Mesothelial cell of epicardium (in vitro differentiated cells): ENCODE results near the gene DDX23. TPM values are rescaled to one million over a fixed set of nuclear protein-coding genes. Genes with fewer than 3 reads are reported as not detected.

Experiments
- DNase-seq, 2 experiments: peaks; one replicate each; pipeline ENCODE4 v3.0.0; 2021; ENCODE audit warnings: low spot score in 2 of 2; ENCODE audit not compliant: unreplicated experiment in 2 of 2
- H3K27ac Mint-ChIP-seq: 2 replicates; pipeline ENCODE4 v1.8.0; 2021; ENCODE audit warnings: mixed read lengths
- H3K27me3 Mint-ChIP-seq: 2 replicates; pipeline ENCODE4 v1.8.0; 2021; ENCODE audit warnings: low read depth, mixed read lengths
- H3K36me3 Mint-ChIP-seq: 2 replicates; pipeline ENCODE4 v1.8.0; 2021; ENCODE audit warnings: mixed read lengths
- H3K4me1 Mint-ChIP-seq: 2 replicates; pipeline ENCODE4 v1.8.0; 2021; ENCODE audit warnings: mixed read lengths
- H3K4me3 Mint-ChIP-seq: 2 replicates; pipeline ENCODE4 v1.8.0; 2021; ENCODE audit warnings: mild to moderate bottlenecking, moderate library complexity, mixed read lengths
- H3K9me3 Mint-ChIP-seq: 2 replicates; pipeline ENCODE4 v1.8.0; 2021; ENCODE audit warnings: mixed read lengths
- CTCF ChIP-seq: fragments of 200-600 bp; sonication (generic); IDR thresholded peaks from one replicate; pipeline ENCODE4 v1.5.0; 2021; ENCODE audit warnings: antibody characterized with exemption; ENCODE audit not compliant: unreplicated experiment
- total RNA-seq: library from RNA; stranded (reverse); gene quantifications from 3 replicates; pipeline ENCODE4 v1.2.1, GENCODE V29; 2021

DDX23 gene
- total RNA-seq, 1 donor from 2014 or later, result 106 TPM

GRCh38 chr12:48783432-48783831, 68.5 kb downstream of the DDX23 start:
- H3K9me3 Mint-ChIP-seq, result no peaks in the 10 kb centered on the region
- H3K36me3 Mint-ChIP-seq, result peaks cover 1% of the 10 kb centered on the region
- H3K27ac Mint-ChIP-seq, result no peak overlapping the region
- no peak overlapping the region for H3K4me3 Mint-ChIP-seq
- peaks cover 22% of the 10 kb centered on the region for H3K4me1 Mint-ChIP-seq
- no peak for DNase-seq
- TF ChIP-seq CTCF, result no peak
- H3K27me3 Mint-ChIP-seq, result no peaks in the 10 kb centered on the region

- H3K27ac Mint-ChIP-seq, result no peak overlapping the region
- no peaks in the 10 kb centered on the region for H3K9me3 Mint-ChIP-seq
- no peak for DNase-seq
- peaks cover 5% of the 10 kb centered on the region for H3K36me3 Mint-ChIP-seq
- no peak for TF ChIP-seq CTCF
- H3K4me3 Mint-ChIP-seq, result no peak overlapping the region
- H3K27me3 Mint-ChIP-seq, result no peaks in the 10 kb centered on the region
- peaks cover 15% of the 10 kb centered on the region for H3K4me1 Mint-ChIP-seq
Observed at GRCh38 chr12:48782457-48783395, 69.2 kb downstream of the DDX23 start.

- Mint-ChIP-seq H3K9me3 (no peaks in the 10 kb centered on the region), H3K4me1 (peaks cover 7% of the 10 kb centered on the region), H3K27me3 (no peaks in the 10 kb centered on the region), H3K36me3 (peaks cover 7% of the 10 kb centered on the region), H3K27ac (no peak overlapping the region), H3K4me3 (no peak overlapping the region)
- no peak for TF ChIP-seq CTCF
- no peak for DNase-seq
Observed at GRCh38 chr12:48781750-48782456, 70.1 kb downstream of the DDX23 start.

- Mint-ChIP-seq H3K27me3 (no peaks in the 10 kb centered on the region), H3K27ac (peak overlapping the region; percentile 64), H3K4me3 (no peak overlapping the region), H3K4me1 (peaks cover 3% of the 10 kb centered on the region), H3K36me3 (peaks cover 9% of the 10 kb centered on the region), H3K9me3 (no peaks in the 10 kb centered on the region)
- no peak for DNase-seq
- TF ChIP-seq CTCF, result no peak
Observed at GRCh38 chr12:48780381-48781025, 71.5 kb downstream of the DDX23 start.

GRCh38 chr12:48779869-48780268, 72.1 kb downstream of the DDX23 start:
- Mint-ChIP-seq H3K9me3 (no peaks in the 10 kb centered on the region), H3K4me3 (no peak overlapping the region), H3K4me1 (peaks cover 3% of the 10 kb centered on the region), H3K36me3 (peaks cover 12% of the 10 kb centered on the region), H3K27ac (peak overlapping the region; percentile 64), H3K27me3 (no peaks in the 10 kb centered on the region)
- no peak for DNase-seq
- TF ChIP-seq CTCF, result no peak

Other genes starting within 250 kb of the DDX23 start
- 48.3 to 53.7 TPM (median 48.4 TPM) in 3 replicates for gene KANSL2, start 169.9 kb downstream of the DDX23 start, total RNA-seq
- 50.4 to 54.7 TPM (median 52.5 TPM) in 3 replicates for gene CCNT1, start 135.5 kb downstream of the DDX23 start, total RNA-seq
- gene ADCY6, start 63.1 kb downstream of the DDX23 start, total RNA-seq, result 65.4 to 69.2 TPM (median 66.1 TPM) in 3 replicates
- gene CACNB3, start 33.7 kb downstream of the DDX23 start, total RNA-seq, result 107 to 114 TPM (median 113 TPM) in 3 replicates
- 14.9 to 15.8 TPM (median 15.0 TPM) in 3 replicates for gene RND1, start 13.7 kb upstream of the DDX23 start, total RNA-seq
- gene FKBP11, start 73.3 kb upstream of the DDX23 start, total RNA-seq, result 30.5 to 34.7 TPM (median 33.7 TPM) in 3 replicates
- gene ARF3, start 105.3 kb upstream of the DDX23 start, total RNA-seq, result 123 to 125 TPM (median 125 TPM) in 3 replicates
- gene WNT10B, start 119.6 kb upstream of the DDX23 start, total RNA-seq, result 0.77 to 1.2 TPM (median 0.98 TPM) in 3 replicates
- gene WNT1, start 126.2 kb upstream of the DDX23 start, total RNA-seq, result not detected in 3 replicates
- gene DDN, start 147.2 kb upstream of the DDX23 start, total RNA-seq, result 0.27 to 0.36 TPM (median 0.29 TPM) in 3 replicates
- 58.7 to 61.8 TPM (median 59.4 TPM) in 3 replicates for gene PRKAG1, start 166.6 kb upstream of the DDX23 start, total RNA-seq
- 125 to 137 TPM (median 136 TPM) in 3 replicates for gene KMT2D, start 208.6 kb upstream of the DDX23 start, total RNA-seq
- 0.43 to 0.60 TPM (median 0.53 TPM) in 3 replicates for gene RHEBL1, start 217.8 kb upstream of the DDX23 start, total RNA-seq
- gene DHH, start 242.6 kb upstream of the DDX23 start, total RNA-seq, result 0.38 to 0.63 TPM (median 0.49 TPM) in 3 replicates